Erythroblast (primary cell): Measurements from ENCODE around the gene NAE1.

ENCODE experiments used
- GATA1 ChIP-seq: IDR thresholded peaks from 2 replicates; pipeline ENCODE4 v1.6.1; 2011; ENCODE audit warnings: low read depth, mild to moderate bottlenecking, control low read depth, low read length, moderate library complexity
- POLR2A ChIP-seq: IDR thresholded peaks from 2 replicates; pipeline ENCODE4 v1.6.1; 2011; ENCODE audit warnings: mild to moderate bottlenecking, low read length

- TF ChIP-seq POLR2A, result no peak
- TF ChIP-seq GATA1, result no peak
These were observed 54.3 kb downstream of the NAE1 start for GRCh38 chr16:66776457-66776856.
